Panc1 (cell line): ENCODE measurements around the gene LHFPL2. TPM values are rescaled to one million over a fixed set of nuclear protein-coding genes. Genes with fewer than 3 reads are reported as not detected.

Experiments used
- ATAC-seq: fragments of 200-7000 bp; cut with Tn5 transposase; 2 replicates; pipeline ENCODE4 v1.9.1; 2020; ENCODE audit warnings: mild to moderate bottlenecking, moderate library complexity
- BruUV-seq: library from RNA; stranded (reverse); fragments of 400-500 nt; replicated peaks from 2 replicates; lab custom pipeline; 2021; lab: Mats Ljungman, UMichigan
- CTCF ChIA-PET: fragments of 300-600 bp; sonication (Branson Sonifier 250); formaldehyde crosslinking; loops from one replicate; lab custom pipeline; 2022; ENCODE audit warnings: antibody characterized with exemption; lab: Charles Lee
- POLR2A ChIA-PET: fragments of 300-600 bp; sonication (Branson Sonifier 250); formaldehyde crosslinking; loops from one replicate; lab custom pipeline; 2022; ENCODE audit warnings: antibody characterized with exemption; lab: Charles Lee
- DNase-seq: peaks from one replicate; pipeline ENCODE4 v3.0.0-alpha.2; 2010; ENCODE audit warnings: low read depth, low spot score
- H3K27ac ChIP-seq: 2 replicates; pipeline ENCODE4 v1.5.1; 2011; ENCODE audit warnings: mild to moderate bottlenecking, low read length, inconsistent platforms
- H3K27me3 ChIP-seq: fragments of 200-500 bp; sonication (Bioruptor generic); 2 replicates; pipeline ENCODE4 v1.6.0; 2014; ENCODE audit warnings: low read length, inconsistent platforms; ENCODE audit not compliant: control insufficient read depth, insufficient read depth
- H3K36me3 ChIP-seq: fragments of 200-500 bp; sonication (Bioruptor generic); 2 replicates; pipeline ENCODE4 v1.5.1; 2014; ENCODE audit warnings: inconsistent platforms, mild to moderate bottlenecking, low read length, moderate library complexity; ENCODE audit not compliant: control insufficient read depth, insufficient read depth
- H3K4me1 ChIP-seq: 2 replicates; pipeline ENCODE4 v1.5.1; 2011; ENCODE audit warnings: inconsistent platforms, mild to moderate bottlenecking, low read length, moderate library complexity; ENCODE audit not compliant: control insufficient read depth, insufficient read depth
- H3K4me3 ChIP-seq, 2 experiments: 2 replicates each; pipeline ENCODE4 v1.5.1; 2011 to 2012; ENCODE audit warnings: low read depth in 2 of 2, low read length in 2 of 2, mild to moderate bottlenecking in 2 of 2, inconsistent platforms in 1 of 2, moderate library complexity in 1 of 2
- H3K9me3 ChIP-seq: fragments of 200-500 bp; sonication (Bioruptor generic); 2 replicates; pipeline ENCODE4 v1.5.1; 2014; ENCODE audit warnings: low read depth, mild to moderate bottlenecking, inconsistent platforms, low read length, moderate library complexity; ENCODE audit not compliant: control insufficient read depth, insufficient read depth
- POLR2AphosphoS5 ChIP-seq: IDR thresholded peaks from 2 replicates; pipeline ENCODE4 v1.6.1; 2012; ENCODE audit warnings: mild to moderate bottlenecking, low read depth, low read length, moderate library complexity
- SIN3A ChIP-seq: IDR thresholded peaks from 2 replicates; pipeline ENCODE4 v1.6.1; 2012; ENCODE audit warnings: low read depth, mild to moderate bottlenecking, low read length, moderate library complexity, borderline replicate concordance; ENCODE audit not compliant: insufficient read depth
- TCF7L2 ChIP-seq: IDR thresholded peaks from 2 replicates; pipeline ENCODE4 v1.6.1; 2011; ENCODE audit warnings: mild to moderate bottlenecking, low read depth, low read length, inconsistent platforms
- in situ Hi-C: cut with HindIII; loops from 2 replicates; pipeline ENCODE4 v1.10.0; 2016; ENCODE audit warnings: low sequenced_read_pairs, low pct_unique_long_range_greater_than_20kb
- intact Hi-C: fragments of 100-400 bp; cut with micrococcal nuclease; formaldehyde crosslinking; loops from one replicate; pipeline ENCODE4 v1.10.0; 2022; ENCODE audit not compliant: unreplicated experiment
- total RNA-seq: library from RNA; stranded (reverse); gene quantifications from one replicate; pipeline ENCODE4 v1.2.1, GENCODE V29; 2021; ENCODE audit not compliant: unreplicated experiment
- TF ChIP-seq, protein P1 (sequence below): fragments of 450-650 bp; IDR thresholded peaks from 2 replicates; pipeline ENCODE4 v1.5.1; 2017; ENCODE audit warnings: mild to moderate bottlenecking
- TF ChIP-seq, protein P2 (sequence below), 2 experiments: IDR thresholded peaks; 2 replicates each; pipeline ENCODE4 v1.6.1; 2011 to 2012; ENCODE audit warnings: low read depth in 2 of 2, control low read depth in 1 of 2, low read length in 1 of 2, mild to moderate bottlenecking in 1 of 2, moderate library complexity in 1 of 2; ENCODE audit not compliant: insufficient read depth in 1 of 2

The LHFPL2 gene
- total RNA-seq, 1 experiment from 2014 or later, result 25.8 TPM

DNA sequence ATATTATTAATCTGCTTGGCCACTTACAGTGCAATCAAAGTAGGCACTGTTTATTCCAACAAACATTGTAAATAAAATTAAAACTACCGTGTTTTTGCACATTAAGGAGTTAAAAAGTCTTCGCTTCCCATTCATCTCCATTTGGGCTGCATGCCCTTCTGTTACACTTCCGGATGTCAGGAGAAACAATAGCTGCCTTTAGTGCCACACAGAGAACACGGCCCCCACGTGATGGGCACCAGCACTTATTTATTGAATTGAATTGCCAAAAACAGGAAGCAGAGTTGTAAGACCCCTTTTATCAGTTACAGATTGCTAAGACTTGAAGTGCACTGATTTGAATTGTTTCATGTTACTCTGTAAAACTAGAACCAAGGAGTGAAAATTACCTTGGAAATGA, 80.4 kb downstream of the LHFPL2 start:
- Histone ChIP-seq H3K4me3 (no peak overlapping the region), H3K4me1 (peaks cover 7% of the 10 kb centered on the region; the same call in 1 of the 2 replicates), H3K36me3 (no peaks in the 10 kb centered on the region), H3K27me3 (no peaks in the 10 kb centered on the region), H3K9me3 (peaks cover 4% of the 10 kb centered on the region; the same call in 1 of the 2 replicates), H3K27ac (no peak overlapping the region)
- CTCF ChIA-PET, result interaction anchor here (0.6 kb wide), 1 partner anchor 416 kb away, joined by 4 read pairs; no protein-coding TSS in a partner anchor
- in situ Hi-C loops, result no loop called here
- POLR2A ChIA-PET, result no interaction called here
- DNase-seq (no peak), ATAC-seq (no peak)
- intact Hi-C loops, result no loop called here
- BruUV-seq, result no TSS peak
- TF ChIP-seq TCF7L2 (no peak), POLR2AphosphoS5 (no peak), SIN3A (no peak)
- TF ChIP-seq, protein P1, sequence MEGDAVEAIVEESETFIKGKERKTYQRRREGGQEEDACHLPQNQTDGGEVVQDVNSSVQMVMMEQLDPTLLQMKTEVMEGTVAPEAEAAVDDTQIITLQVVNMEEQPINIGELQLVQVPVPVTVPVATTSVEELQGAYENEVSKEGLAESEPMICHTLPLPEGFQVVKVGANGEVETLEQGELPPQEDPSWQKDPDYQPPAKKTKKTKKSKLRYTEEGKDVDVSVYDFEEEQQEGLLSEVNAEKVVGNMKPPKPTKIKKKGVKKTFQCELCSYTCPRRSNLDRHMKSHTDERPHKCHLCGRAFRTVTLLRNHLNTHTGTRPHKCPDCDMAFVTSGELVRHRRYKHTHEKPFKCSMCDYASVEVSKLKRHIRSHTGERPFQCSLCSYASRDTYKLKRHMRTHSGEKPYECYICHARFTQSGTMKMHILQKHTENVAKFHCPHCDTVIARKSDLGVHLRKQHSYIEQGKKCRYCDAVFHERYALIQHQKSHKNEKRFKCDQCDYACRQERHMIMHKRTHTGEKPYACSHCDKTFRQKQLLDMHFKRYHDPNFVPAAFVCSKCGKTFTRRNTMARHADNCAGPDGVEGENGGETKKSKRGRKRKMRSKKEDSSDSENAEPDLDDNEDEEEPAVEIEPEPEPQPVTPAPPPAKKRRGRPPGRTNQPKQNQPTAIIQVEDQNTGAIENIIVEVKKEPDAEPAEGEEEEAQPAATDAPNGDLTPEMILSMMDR, result no peak
- TF ChIP-seq, protein P2, sequence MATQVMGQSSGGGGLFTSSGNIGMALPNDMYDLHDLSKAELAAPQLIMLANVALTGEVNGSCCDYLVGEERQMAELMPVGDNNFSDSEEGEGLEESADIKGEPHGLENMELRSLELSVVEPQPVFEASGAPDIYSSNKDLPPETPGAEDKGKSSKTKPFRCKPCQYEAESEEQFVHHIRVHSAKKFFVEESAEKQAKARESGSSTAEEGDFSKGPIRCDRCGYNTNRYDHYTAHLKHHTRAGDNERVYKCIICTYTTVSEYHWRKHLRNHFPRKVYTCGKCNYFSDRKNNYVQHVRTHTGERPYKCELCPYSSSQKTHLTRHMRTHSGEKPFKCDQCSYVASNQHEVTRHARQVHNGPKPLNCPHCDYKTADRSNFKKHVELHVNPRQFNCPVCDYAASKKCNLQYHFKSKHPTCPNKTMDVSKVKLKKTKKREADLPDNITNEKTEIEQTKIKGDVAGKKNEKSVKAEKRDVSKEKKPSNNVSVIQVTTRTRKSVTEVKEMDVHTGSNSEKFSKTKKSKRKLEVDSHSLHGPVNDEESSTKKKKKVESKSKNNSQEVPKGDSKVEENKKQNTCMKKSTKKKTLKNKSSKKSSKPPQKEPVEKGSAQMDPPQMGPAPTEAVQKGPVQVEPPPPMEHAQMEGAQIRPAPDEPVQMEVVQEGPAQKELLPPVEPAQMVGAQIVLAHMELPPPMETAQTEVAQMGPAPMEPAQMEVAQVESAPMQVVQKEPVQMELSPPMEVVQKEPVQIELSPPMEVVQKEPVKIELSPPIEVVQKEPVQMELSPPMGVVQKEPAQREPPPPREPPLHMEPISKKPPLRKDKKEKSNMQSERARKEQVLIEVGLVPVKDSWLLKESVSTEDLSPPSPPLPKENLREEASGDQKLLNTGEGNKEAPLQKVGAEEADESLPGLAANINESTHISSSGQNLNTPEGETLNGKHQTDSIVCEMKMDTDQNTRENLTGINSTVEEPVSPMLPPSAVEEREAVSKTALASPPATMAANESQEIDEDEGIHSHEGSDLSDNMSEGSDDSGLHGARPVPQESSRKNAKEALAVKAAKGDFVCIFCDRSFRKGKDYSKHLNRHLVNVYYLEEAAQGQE (IDR thresholded peaks at IDR 0.05; ENCODE audit: insufficient read depth in 1 of 2, low read depth in 2 of 2, low read length in 1 of 2), result no peak

DNA sequence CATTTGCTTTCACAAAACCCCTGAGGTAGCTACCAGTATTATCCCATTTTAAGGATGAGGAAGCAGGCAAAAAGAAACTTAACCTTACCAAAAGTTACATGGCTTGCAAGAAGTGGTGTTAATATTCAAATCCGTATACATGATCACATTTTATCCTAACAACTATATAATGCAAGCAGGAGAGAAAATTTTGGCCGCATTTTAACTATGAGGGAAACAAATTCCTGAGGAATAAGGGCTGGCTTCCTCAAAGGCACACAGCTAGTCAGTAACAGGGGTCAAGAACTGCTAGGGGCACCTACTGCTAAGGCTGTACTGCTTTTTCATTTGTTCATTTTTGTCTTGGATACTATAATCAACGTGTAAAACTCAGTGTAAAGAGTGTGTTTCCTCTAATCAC, 81.0 kb downstream of the LHFPL2 start:
- in situ Hi-C loops, result no loop called here
- Histone ChIP-seq H3K27me3 (no peaks in the 10 kb centered on the region), H3K36me3 (no peaks in the 10 kb centered on the region), H3K4me3 (no peak overlapping the region), H3K4me1 (peaks cover 7% of the 10 kb centered on the region; the same call in 1 of the 2 replicates), H3K27ac (no peak overlapping the region), H3K9me3 (peaks cover 4% of the 10 kb centered on the region; the same call in 1 of the 2 replicates)
- TF ChIP-seq SIN3A (no peak), POLR2AphosphoS5 (no peak), TCF7L2 (no peak)
- TF ChIP-seq, protein P2 (IDR thresholded peaks at IDR 0.05; ENCODE audit: insufficient read depth in 1 of 2, low read depth in 2 of 2, low read length in 1 of 2), result no peak
- TF ChIP-seq, protein P1, result no peak
- no TSS peak for BruUV-seq
- POLR2A ChIA-PET, result no interaction called here
- DNase-seq (no peak), ATAC-seq (no peak)
- CTCF ChIA-PET, result no interaction called here
- intact Hi-C loops, result no loop called here
